Erythroblast (primary cell): ENCODE measurements around the gene TUBB2A.
"Not testable (repeated sequence)": the region's sequence is repeated elsewhere in the genome, so short reads cannot be mapped to it uniquely, and the experiment has no call there.

Source experiments
- GATA1 ChIP-seq: IDR thresholded peaks from 2 replicates; pipeline ENCODE4 v1.6.1; 2011; ENCODE audit warnings: low read depth, mild to moderate bottlenecking, control low read depth, low read length, moderate library complexity
- POLR2A ChIP-seq: IDR thresholded peaks from 2 replicates; pipeline ENCODE4 v1.6.1; 2011; ENCODE audit warnings: mild to moderate bottlenecking, low read length

DNA sequence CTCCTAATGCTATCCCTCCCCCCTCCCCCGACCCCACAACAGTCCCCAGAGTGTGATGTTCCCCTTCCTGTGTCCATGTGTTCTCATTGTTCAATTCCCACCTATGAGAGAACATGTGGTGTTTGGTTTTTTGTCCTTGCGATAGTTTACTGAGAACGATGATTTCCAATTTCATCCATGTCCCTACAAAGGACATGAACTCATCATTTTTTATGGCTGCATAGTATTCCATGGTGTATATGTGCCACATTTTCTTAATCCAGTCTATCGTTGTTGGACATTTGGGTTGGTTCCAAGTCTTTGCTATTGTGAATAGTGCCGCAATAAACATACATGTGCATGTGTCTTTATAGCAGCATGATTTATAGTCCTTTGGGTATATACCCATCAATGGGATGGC is 40.4 kb upstream of the TUBB2A start:
- not testable (repeated sequence) for TF ChIP-seq POLR2A, GATA1
